MCF 10A (cell line): ENCODE measurements around the gene RRBP1. TPM values are rescaled to one million over a fixed set of nuclear protein-coding genes. Genes with fewer than 3 reads are reported as not detected.

ENCODE experiments used
- BruUV-seq: library from RNA; stranded (reverse); fragments of 400-500 nt; replicated peaks from 2 replicates; lab custom pipeline; 2021; lab: Mats Ljungman, UMichigan
- CTCF ChIA-PET: fragments of 300-600 bp; sonication (Branson Sonifier 250); formaldehyde crosslinking; extraction: SDS; loops from one replicate; lab custom pipeline; 2021; ENCODE audit warnings: antibody characterized with exemption, inconsistent platforms; lab: Yijun Ruan, JAX
- POLR2A ChIA-PET: fragments of 300-600, 350-650 bp; sonication (Branson Sonifier 250); formaldehyde crosslinking; extraction: SDS; loops from one replicate; lab custom pipeline; 2020; ENCODE audit warnings: antibody characterized with exemption, inconsistent platforms; lab: Yijun Ruan, JAX
- DNase-seq: peaks from one replicate; pipeline ENCODE4 v3.0.0-alpha.2; 2018; ENCODE audit not compliant: unreplicated experiment
- H3K27ac Mint-ChIP-seq: one replicate; pipeline ENCODE4 v1.8.0; 2022; ENCODE audit warnings: mild to moderate bottlenecking, low read depth, mixed read lengths; ENCODE audit not compliant: unreplicated experiment
- H3K27me3 Mint-ChIP-seq: one replicate; pipeline ENCODE4 v1.8.0; 2022; ENCODE audit warnings: mixed read lengths; ENCODE audit not compliant: insufficient read depth, unreplicated experiment
- H3K36me3 Mint-ChIP-seq: one replicate; pipeline ENCODE4 v1.8.0; 2022; ENCODE audit warnings: mild to moderate bottlenecking, moderate library complexity, mixed read lengths; ENCODE audit not compliant: insufficient read depth, unreplicated experiment
- H3K4me1 Mint-ChIP-seq: one replicate; pipeline ENCODE4 v1.8.0; 2022; ENCODE audit warnings: mixed read lengths; ENCODE audit not compliant: insufficient read depth, unreplicated experiment
- H3K4me3 Mint-ChIP-seq: one replicate; pipeline ENCODE4 v1.8.0; 2022; ENCODE audit warnings: mild to moderate bottlenecking, moderate library complexity, mixed read lengths; ENCODE audit not compliant: unreplicated experiment
- H3K9me3 Mint-ChIP-seq: one replicate; pipeline ENCODE4 v1.8.0; 2022; ENCODE audit warnings: mixed read lengths; ENCODE audit not compliant: unreplicated experiment
- CTCF ChIP-seq: fragments of 200-600 bp; IDR thresholded peaks from one replicate; pipeline ENCODE4 v1.8.0; 2022; ENCODE audit warnings: antibody characterized with exemption, mild to moderate bottlenecking; ENCODE audit not compliant: unreplicated experiment
- intact Hi-C: fragments of 100-400 bp; cut with micrococcal nuclease; formaldehyde crosslinking; loops from 2 replicates; pipeline ENCODE4 v1.14.1; 2022
- total RNA-seq: library from RNA; stranded (reverse); gene quantifications from 2 replicates; pipeline ENCODE4 v1.2.3, GENCODE V29; 2022

RRBP1 gene
- total RNA-seq, 1 experiment from 2014 or later, result 203 TPM

GRCh38 chr20:17669306-17669931, 12.6 kb downstream of the RRBP1 start:
- peaks cover 24% of the 10 kb centered on the region for H3K4me1 Mint-ChIP-seq
- H3K36me3 Mint-ChIP-seq, result peaks cover 30% of the 10 kb centered on the region
- ChIA-PET CTCF (interaction anchor here (0.6 kb wide), 1 partner anchor 229 kb away, joined by 3 read pairs; no protein-coding TSS in a partner anchor), POLR2A (no interaction called here)
- no TSS peak for BruUV-seq
- H3K27me3 Mint-ChIP-seq, result no peaks in the 10 kb centered on the region
- no peak overlapping the region for H3K27ac Mint-ChIP-seq
- H3K9me3 Mint-ChIP-seq, result no peaks in the 10 kb centered on the region
- no peak for DNase-seq
- H3K4me3 Mint-ChIP-seq, result no peak overlapping the region
- intact Hi-C loops, result no loop called here
- TF ChIP-seq CTCF, result no peak

GRCh38 chr20:17668432-17668831, 13.6 kb downstream of the RRBP1 start:
- no peaks in the 10 kb centered on the region for H3K27me3 Mint-ChIP-seq
- no peaks in the 10 kb centered on the region for H3K9me3 Mint-ChIP-seq
- POLR2A ChIA-PET, result no interaction called here
- peaks cover 24% of the 10 kb centered on the region for H3K4me1 Mint-ChIP-seq
- BruUV-seq, result no TSS peak
- peaks cover 25% of the 10 kb centered on the region for H3K36me3 Mint-ChIP-seq
- DNase-seq, result no peak
- CTCF ChIA-PET, result interaction anchor here (0.7 to 4.3 kb wide), 5 partner anchors 13 to 259 kb away, joined by 3 to 25 read pairs (median 4); partner anchors contain the start of gene RRBP1
- H3K4me3 Mint-ChIP-seq, result no peak overlapping the region
- intact Hi-C loops, result no loop called here
- no peak overlapping the region for H3K27ac Mint-ChIP-seq
- no peak for TF ChIP-seq CTCF

- peak overlapping the region; percentile 10 for H3K27ac Mint-ChIP-seq
- intact Hi-C loops, result no loop called here
- no peak for TF ChIP-seq CTCF
- no peak overlapping the region for H3K4me3 Mint-ChIP-seq
- DNase-seq, result no peak
- no peaks in the 10 kb centered on the region for H3K27me3 Mint-ChIP-seq
- CTCF ChIA-PET, result interaction anchor here (1.4 to 4.3 kb wide), 5 partner anchors 12 to 231 kb away, joined by 3 to 25 read pairs (median 9); partner anchors contain the start of gene RRBP1
- BruUV-seq, result no TSS peak
- H3K36me3 Mint-ChIP-seq, result peaks cover 18% of the 10 kb centered on the region
- H3K9me3 Mint-ChIP-seq, result no peaks in the 10 kb centered on the region
- POLR2A ChIA-PET, result interaction anchor here (0.6 to 1.1 kb wide), 2 partner anchors 82 to 234 kb away, joined by 3 read pairs; no protein-coding TSS in a partner anchor
- peaks cover 24% of the 10 kb centered on the region for H3K4me1 Mint-ChIP-seq
These were observed 14.6 kb downstream of the RRBP1 start for GRCh38 chr20:17667445-17667844.

GRCh38 chr20:17666481-17666880, 15.6 kb downstream of the RRBP1 start:
- intact Hi-C loops, result no loop called here
- no peak for DNase-seq
- ChIA-PET POLR2A (interaction anchor here (0.6 to 1.2 kb wide), 3 partner anchors 9 to 235 kb away, joined by 3 to 5 read pairs (median 4); no protein-coding TSS in a partner anchor), CTCF (interaction anchor here (0.7 to 4.3 kb wide), 7 partner anchors 11 to 232 kb away, joined by 3 to 25 read pairs (median 7); partner anchors contain the start of gene RRBP1)
- Mint-ChIP-seq H3K27ac (no peak overlapping the region), H3K4me1 (peaks cover 29% of the 10 kb centered on the region), H3K27me3 (no peaks in the 10 kb centered on the region), H3K9me3 (no peaks in the 10 kb centered on the region), H3K36me3 (peaks cover 17% of the 10 kb centered on the region), H3K4me3 (no peak overlapping the region)
- no peak for TF ChIP-seq CTCF
- no TSS peak for BruUV-seq
